ENCODE measurements around the gene ZNF277.

Gene ZNF277, protein sequence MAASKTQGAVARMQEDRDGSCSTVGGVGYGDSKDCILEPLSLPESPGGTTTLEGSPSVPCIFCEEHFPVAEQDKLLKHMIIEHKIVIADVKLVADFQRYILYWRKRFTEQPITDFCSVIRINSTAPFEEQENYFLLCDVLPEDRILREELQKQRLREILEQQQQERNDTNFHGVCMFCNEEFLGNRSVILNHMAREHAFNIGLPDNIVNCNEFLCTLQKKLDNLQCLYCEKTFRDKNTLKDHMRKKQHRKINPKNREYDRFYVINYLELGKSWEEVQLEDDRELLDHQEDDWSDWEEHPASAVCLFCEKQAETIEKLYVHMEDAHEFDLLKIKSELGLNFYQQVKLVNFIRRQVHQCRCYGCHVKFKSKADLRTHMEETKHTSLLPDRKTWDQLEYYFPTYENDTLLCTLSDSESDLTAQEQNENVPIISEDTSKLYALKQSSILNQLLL

DNA sequence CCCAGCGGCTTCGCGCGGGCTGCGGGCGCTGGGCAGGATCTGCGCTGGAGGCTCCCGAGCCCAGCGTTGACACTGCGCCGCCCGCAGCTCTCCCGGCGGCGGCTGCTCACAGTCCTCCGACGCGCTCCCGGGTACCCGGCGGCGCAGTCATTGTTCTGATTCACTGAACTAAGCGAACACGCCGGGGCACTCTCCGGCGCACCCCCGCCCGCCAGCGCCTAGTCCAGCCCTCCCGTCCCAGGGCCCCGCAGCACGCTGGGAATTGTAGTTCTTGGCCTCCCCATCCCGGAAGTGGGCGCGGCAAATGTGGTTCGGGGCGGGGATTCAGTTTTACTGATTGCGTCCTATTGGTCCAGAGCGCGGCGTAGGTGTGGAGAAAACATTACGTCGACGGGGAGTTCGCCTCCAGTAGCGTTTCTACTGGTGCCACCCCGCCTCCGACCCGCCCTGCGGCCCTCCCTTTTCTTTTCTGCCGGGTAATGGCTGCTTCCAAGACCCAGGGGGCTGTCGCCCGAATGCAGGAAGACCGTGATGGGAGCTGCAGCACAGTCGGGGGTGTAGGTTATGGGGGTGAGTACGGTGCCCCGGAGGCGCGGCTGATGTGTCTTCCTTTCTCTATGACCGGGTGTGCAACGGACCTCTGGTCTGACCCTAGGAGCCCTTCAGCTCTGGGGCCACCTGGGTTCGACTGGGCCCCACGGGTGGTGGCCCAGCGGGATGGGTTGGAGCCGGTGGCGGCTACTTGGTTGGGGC is at the start of gene ZNF277, which contains the start of gene DOCK4:
Gene ZNF277, plus strand, starts transcription at position 458 of the 753 bp plus-strand sequence. Its CDS starts 22 bp downstream, at position 480.
Gene DOCK4, minus strand, starts transcription at position 162 of the 753 bp plus-strand sequence. CDS start 261 bp downstream, outside the sequence.
- peak; percentile 97 for DNase-seq

DNA sequence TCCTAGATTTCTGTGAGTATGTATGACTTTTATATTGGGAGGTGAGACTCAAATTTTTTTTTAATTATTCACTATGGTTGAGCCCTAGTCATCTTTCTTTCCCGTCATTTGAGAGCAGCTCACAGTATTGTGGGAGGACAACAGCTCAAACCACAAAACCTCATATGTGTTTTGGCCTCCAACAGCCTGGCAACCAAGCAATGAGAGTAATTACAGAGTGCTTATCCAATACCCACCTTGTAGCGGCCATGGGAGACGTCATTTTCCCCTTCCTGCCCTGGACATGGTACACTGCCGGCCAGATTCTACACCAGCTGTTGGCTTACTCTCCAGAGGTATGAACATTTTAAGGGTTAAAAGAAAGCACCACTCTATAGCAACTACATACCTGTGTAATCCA is 49.4 kb upstream of the ZNF277 start:
- DNase-seq = no peak

DNA sequence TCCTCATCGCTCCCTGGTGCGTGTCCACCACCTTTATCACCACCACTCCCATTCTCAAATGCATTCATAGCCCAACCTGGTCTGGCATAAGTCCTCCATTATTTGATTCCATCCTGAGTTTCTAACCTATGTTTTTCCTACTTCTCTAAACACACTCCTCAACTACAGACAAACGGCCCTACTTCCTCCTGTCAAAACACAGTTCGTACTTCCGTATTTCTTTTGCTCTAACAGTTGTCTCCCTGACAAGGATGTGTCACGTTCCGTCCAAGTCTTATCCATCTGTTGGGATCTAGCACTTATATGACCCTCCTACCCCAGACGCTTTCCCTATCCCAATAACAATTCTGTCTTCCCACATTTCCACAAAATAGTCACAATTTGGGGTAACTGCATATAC is 47.1 kb upstream of the ZNF277 start:
- DNase-seq = no peak

DNA sequence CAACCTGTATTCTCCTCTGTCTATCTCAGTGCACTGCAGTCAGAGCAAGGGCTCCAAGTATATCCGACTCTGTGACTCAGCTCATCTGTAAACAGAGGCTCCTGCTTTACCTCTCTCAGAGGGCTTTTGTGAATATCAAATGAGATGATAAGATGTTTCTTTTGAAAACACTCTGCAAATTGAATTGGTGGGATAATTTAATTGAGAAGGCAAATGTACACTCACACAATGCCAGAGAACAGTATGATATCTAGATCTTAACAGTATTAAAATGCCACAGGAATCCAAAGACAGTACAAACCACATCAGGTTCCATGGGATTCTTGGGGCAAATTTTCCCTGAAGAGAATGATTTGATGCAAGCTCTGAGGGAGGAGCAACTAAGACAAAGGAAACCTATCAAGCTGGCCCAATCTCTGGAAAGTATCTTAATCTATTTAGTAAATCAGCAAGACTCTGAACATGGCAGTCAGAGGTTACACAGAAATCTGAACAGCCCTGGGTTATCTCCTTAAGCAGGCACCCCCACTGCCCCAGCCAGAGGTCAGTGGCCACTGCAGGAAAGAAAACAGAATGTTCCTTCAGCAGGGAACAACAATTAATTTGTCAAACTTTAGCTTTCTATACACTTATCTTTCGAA is 46.2 kb upstream of the ZNF277 start:
- DNase-seq = no peak

DNA sequence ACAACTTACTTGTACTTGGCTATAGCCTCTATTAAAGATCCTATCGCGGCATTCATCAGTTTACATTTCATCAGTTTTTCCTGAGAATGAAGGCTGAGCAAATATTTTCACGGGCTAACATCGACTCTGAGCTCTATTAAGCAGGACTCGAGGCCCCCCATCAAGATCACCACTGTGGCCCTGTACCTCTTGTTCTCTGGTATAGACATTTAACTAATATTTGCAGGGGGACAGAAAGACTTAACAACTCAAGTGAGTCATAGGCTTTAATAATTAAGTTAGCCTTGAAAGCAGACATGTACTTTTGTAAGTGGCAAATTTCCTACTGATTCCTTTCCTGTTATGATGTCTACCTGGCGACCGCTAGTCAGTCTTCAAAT is 45.7 kb upstream of the ZNF277 start:
- DNase-seq = no peak

DNA sequence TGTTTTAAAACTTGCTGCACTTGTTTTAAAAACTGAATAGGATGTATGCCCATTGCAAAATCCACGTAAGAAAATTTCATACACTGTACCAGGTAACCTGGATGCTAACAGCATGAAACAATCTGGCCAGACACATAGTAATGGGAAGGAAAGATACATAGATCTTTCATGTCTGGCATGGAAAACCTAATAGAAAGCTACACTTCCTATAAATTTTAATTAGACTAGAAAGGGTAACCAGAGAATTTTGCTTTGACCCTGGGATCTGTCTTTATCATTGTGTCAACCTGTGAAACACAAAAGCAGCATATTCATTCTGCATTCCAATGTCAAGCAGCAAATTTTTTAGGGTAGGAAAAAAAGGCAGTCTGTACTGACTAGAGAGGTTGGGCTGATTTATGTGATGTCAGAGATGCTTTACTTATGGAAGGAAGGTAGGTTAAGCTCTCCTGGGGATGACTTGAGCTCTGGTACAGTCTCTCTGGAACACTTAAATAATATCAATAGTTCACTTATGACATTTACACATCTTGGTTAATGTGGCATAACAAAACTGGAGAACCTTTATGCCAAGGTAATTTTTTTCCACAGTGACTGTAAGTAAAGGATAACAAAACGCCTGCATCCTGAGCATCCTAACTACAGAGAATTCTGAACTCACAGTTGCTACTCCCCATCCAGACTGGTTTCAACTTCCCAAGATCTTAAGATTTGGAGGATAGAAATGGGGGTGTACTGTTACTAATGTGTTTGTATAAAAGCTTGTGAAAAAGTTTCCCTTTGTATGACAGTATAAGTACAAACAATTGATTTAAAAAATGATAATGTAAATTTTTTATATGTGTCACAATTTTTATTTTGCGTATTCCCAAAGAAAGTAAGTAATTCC is 45.0 kb upstream of the ZNF277 start:
- no peak for DNase-seq

DNA sequence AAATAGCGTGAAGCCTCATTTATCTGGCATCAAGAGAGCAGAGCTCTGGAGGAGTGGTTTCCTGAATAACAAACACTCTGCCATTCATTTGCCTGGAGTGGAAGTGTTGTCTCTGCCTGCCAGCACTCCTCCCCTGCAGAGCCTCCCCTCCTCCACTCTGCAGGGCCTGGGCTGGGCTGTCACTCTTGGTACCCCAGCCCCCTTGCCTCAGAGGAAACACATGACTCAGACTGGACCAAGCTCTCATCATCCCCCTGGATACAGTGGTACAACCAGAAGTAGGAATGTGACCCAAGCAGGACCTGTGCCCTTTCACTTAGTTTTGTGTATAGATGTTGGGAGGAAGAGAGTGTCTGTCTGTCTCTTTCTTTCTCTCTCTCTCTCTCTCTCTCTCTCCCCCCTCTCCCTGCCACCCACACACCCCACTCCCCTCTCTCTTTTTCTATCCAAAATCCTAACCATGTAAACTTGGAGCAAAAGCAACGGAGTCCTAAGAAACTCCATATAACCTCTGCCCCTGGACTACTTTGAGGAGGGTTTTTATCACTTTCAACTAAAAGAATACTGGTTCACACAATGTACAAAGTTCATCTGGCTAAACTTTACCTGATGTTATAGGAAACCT is 44.2 kb upstream of the ZNF277 start:
- DNase-seq = peak; percentile 49

DNA sequence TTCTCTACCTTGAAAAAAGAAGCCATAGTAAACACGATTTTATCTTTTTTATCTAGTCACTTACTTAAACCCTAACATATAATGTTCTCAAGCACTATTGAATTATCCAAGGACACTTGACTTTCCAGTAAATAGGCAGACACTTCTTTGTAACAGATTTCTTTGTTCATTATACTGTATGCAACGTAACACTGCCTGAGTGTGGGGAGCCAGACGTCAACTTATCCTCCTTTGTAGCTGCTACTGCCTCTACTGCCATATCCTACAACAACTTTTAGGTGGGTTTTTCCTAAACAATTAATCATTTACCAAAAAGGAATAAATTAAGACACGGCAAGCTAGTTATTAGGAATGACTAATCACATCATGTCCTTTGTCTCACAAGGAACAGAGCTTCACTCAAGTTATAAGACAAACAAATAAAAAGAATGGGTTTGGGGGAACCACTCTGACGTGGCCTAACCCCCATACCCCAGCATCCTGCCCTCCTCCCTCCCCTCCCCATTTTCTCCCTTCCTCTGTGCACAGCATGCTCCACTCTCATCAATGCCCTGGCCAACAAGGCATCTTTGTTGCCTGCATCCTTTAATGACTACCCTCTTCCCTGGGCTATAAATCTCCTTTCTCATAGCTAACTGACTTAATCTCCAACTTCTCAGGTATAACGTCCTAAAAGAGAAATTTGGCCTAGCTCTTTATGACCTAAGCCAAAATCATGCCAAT is 43.5 kb upstream of the ZNF277 start:
- DNase-seq = no peak

DNA sequence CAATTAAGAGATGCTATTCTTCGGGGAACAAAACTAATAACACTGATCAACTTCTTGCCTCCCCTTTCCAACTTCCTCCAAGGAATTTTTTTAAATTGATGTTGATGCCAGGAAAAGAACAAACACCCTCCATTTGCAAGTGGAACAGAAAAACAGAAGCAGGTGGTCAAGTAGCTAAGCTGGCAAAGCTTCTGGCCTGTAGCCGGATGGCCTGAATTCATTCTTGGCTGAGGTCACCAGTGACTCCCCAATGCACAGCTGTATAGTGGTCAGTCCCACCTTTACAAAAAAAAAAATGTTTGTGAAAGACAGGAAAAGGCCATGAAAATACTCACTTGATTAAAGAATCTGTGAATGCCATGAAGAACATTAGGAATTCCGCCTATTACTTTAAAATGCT is 39.3 kb upstream of the ZNF277 start:
- DNase-seq = peak; percentile 83

DNA sequence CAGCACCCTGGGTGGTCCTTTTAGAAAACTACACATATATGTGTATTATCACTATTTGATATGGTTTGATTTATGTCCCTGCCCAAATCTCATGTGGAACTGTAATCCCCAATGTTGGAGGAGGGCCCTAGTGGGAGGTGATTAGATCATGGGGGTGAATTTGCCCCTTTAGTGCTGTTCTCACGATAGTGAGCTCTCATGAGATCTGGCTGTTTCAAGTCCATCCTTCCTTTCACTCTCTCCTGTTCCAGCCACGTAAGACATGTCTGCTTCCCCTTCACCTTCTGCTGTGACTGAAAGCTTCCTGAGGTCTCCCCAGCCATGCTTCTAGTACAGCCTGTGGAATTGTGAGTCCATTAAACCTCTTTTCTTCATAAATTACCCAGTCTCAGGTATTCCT is 37.6 kb upstream of the ZNF277 start:
- no peak for DNase-seq

DNA sequence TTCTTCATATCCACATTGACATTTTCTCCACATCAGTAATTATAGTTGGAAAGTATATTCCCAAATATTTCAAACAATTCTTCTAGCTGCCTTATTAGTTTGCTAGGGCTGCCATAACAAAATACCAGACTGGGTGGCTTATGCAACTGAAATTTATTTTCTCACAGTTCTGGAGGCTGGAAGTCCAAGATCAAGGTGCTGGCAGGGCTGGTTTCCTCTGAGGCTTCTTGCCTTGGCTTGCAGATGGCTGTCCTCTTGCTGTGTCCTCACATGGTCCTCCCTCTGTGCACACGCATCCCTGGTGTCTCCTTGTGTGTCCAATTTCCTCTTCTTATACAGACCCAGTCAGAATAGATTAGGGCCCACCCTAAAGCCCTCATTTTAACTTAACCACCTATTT is 34.8 kb upstream of the ZNF277 start:
- no peak for DNase-seq

DNA sequence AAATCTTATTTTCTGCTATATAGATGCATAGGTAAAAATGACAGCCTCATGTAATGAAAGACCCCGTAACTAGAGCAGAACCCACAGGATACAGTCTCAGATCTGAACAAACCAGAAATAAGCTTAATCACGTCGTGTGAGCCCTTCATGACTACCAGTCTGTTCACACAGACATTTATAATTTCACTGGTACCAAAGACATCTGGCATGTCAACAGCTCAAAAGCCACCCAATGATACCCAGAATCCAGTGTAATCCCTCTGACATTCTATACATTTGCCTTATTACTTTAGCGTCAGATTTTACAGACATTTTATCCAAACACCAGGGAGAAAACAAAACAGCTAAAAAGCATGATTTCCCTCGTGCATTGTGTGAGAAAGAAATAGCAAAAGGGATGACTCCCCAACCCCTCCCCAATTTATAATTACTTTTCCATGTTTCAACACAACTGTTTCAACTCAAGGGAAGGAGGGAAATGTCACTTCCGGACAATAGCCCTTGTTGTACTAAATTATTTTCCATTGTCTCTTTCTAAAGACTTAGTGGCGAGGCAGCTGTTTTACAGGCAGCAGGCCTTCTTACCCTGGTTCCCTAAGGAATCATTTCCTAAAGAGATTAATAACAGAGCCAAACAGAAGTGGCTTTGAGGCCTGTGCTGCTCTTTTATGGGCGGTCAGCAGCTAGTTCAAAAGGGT is 33.5 kb upstream of the ZNF277 start:
- DNase-seq = no peak

DNA sequence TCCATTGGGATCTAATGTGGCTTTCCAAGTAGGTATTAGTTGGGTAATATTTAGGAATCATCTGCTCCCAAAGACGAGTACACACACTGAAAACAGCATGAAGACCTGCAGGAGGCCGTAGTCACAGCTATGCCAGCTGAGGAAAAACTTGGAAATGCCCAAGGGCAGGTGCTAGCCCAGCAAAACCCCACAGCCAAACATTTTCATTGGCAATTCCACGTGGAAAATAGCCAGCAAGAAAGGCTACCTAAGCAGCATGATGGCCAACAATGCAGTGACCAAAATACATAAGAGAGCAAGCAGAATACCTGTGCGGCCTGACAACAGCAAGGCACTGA is 33.0 kb upstream of the ZNF277 start:
- no peak for DNase-seq

DNA sequence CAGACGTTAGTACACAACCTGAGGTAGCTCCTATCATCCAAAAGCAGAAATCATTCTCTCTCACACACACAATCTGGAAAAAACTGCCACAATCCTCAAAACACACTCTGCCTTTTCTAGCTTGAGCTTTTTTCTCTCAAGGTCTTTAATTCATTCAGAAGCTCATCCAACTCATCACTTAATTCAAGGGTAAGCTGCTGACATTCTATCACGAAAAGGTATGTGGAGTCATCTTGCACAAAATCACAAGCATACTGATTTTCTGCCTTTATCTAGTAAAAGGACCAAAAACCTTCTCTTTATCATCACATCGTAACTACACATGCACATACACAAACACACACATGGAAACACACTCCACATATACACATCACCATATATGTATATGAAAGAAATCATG is 32.3 kb upstream of the ZNF277 start:
- no peak for DNase-seq

DNA sequence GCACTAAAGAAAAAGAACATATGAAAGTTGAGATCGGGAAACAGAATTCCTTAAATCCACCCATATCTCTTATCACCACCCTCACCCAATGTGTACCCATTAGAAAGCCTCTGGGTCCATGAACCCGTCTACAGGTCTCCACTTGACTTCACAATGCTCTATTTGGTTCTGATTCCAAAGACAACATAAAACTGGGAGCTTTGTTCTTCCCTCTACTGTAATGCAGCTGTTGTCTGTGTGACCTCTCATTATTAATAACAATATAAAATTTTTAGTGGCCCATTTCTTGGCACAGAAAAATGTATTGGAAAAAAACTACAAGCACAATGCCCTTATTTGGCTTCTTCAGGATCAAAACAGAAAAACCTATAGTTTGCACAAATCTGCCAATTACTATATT is 30.3 kb upstream of the ZNF277 start:
- no peak for DNase-seq

DNA sequence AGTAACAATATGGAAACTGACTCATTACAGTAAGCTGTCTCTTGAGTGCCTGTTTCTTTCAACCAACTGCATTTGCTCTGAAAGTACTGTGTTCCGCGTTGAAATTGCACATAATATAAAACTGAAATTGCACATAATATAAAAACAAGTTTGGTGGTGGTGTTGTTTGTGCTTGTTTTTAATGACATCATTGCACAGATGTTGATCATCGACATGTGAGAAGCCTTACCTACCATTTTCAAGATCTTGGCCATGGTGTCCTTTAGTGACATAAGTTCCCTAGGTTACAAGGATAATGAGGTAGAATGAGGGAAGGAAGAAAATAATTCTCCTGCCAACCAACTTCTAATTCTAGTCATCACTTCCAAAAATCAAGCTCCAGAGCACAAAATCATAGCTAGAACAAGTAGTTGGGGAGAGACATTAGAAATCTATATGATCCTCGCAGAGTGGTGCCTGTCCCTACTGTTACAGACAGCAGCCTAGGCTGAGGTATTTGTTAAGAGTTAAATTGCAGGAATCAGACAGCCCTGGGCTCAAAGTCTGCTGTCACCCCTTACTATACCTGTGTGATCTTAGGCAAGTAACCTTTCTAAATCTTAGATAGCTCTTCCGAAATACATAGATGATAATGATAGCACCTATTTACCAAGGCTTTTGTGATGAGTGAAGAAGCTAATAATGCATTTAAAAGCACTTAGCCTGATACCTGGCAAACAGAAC is 29.6 kb upstream of the ZNF277 start:
- peak; percentile 24 for DNase-seq

DNA sequence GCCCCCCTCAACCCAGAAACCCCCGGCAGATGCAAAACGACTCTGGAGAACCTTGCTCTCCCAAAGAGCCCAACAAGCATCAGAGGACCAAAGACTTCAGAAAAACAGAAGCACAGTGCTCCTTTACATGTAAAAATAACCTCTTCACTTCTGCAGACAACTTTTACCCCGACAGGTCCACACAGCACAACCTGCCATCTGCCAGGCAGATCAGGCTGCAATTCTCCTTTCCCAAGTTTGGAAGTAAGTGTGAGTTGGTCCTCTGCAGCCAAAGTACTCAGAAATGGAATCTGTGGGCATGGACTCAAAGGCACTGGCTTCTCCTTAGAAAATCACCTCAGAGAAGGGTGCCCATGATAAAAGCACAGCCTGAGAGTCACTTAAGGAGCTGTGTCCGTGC is 26.3 kb upstream of the ZNF277 start:
- no peak for DNase-seq

DNA sequence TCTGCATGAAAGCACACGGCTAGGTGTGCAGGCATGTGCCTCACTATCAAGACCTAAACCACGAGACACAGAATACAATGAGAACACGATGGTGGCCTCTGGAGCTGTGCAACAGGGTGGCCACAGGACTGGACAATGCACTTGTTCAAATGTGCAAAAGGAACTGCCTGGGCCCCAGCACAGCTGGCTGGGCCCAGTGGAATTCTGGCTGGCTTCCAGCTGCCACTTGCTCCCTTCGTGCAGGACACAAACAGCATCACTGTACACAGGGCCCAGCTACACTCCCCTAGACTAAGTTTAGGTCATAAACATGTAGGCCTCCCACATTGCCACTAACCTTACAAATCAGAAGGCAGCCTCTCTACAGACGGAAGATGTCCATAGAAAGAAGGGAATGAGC is 23.7 kb upstream of the ZNF277 start:
- DNase-seq = no peak

DNA sequence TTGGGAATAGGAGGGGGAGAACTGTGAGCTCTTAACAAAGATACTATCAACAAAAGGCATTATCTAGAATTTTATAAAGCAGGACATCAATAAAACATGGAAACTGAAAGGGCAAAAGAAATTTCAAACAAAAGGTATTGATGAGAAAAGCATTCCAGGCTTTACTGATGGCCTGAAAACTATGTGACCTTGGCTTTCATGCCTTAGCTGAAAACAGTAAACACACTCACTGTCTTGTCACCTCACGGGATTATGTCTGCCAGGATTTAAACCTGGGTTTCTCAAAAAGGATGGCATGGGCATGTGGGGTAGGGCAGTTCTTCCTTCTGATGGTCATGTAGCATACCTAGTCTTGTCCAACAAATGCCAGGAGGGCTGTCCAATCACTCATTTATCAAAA is 23.2 kb upstream of the ZNF277 start:
- DNase-seq = no peak

DNA sequence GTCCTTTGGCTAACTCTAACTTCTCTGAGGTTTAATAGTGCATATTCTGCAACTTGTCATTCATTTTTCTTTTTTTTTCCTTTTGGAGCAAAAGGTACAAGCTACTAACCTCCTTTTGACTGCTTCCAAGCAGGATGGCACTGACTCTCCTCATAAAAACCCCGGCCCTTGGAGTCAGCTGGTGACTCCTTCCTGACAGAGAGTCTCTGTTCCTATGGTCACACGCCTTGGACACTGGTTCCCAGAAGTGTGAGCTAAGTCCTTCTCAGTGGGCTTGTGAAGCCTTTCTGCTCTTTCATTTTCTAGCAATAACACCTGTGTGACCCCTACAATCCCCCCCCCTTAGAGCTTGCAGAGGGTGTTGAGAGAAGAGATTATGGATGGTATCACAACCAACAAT is 22.0 kb upstream of the ZNF277 start:
- DNase-seq = no peak

Measured in NCI-H446 treated with DMSO at 0.1 percent for 48 hours (cell line).